T-cell (primary cell): Measurements from ENCODE around the gene PWP1. TPM values are rescaled to one million over a fixed set of nuclear protein-coding genes. Genes with fewer than 3 reads are reported as not detected.
A peak's percentile ranks its signal among the peaks of the same experiment; 100 is the strongest.
"Not testable (repeated sequence)": the region's sequence is repeated elsewhere in the genome, so short reads cannot be mapped to it uniquely, and the experiment has no call there.

Source experiments
- ATAC-seq, 4 experiments: fragments of 200-7000 bp in 3 of 4; fragments of 150-1000 bp in 1 of 4; cut with Tn5 transposase; replicated peaks in 1 of 4; 1 replicate in 3 of 4; 2 replicates in 1 of 4; pipeline ENCODE4 v1.10.0; 2021; ENCODE audit warnings: moderate library complexity in 3 of 4, mild to moderate bottlenecking in 2 of 4, moderate number of reproducible peaks in 1 of 4
- CTCF ChIA-PET, 2 donors: fragments of 300-600 bp; sonication (Branson Sonifier 250); formaldehyde crosslinking; loops; one replicate each; lab custom pipeline; 2022; ENCODE audit warnings: antibody characterized with exemption in 2 of 2; lab: Charles Lee
- POLR2A ChIA-PET, 2 donors: fragments of 300-600 bp; sonication (Branson Sonifier 250); formaldehyde crosslinking; loops; one replicate each; lab custom pipeline; 2022; ENCODE audit warnings: antibody characterized with exemption in 2 of 2; lab: Charles Lee
- DNase-seq, 35 experiments: peaks; one replicate each; pipeline versions ENCODE4 v3.0.0 to v3.0.0-alpha.2; 2013 to 2023
- H3K27ac ChIP-seq: one replicate; pipeline ENCODE4 v1.5.1; 2013; ENCODE audit warnings: low read length
- H3K27me3 ChIP-seq, 2 experiments: replicated peaks in 1 of 2; 1 replicate in 1 of 2; 2 replicates in 1 of 2; pipeline versions ENCODE4 v1.6.1 to v1.7.0; 2013; ENCODE audit warnings: low read length in 1 of 2, mixed read lengths in 1 of 2; ENCODE audit not compliant: control insufficient read depth in 2 of 2, insufficient read depth in 2 of 2; ENCODE audit errors: extremely low read depth in 1 of 2
- H3K36me3 ChIP-seq, 2 donors: 1 replicate in 1 of 2; 2 replicates in 1 of 2; pipeline versions ENCODE4 v1.6.1 to v1.7.0; 2013; ENCODE audit warnings: low read length in 1 of 2; ENCODE audit not compliant: control insufficient read depth in 2 of 2, insufficient read depth in 1 of 2; ENCODE audit errors: extremely low read depth in 1 of 2
- H3K4me1 ChIP-seq, 2 experiments: 1 replicate in 1 of 2; 2 replicates in 1 of 2; pipeline versions ENCODE4 v1.6.1 to v1.7.0; 2013; ENCODE audit warnings: low read length in 2 of 2, mixed read lengths in 1 of 2; ENCODE audit not compliant: insufficient read depth in 2 of 2, control insufficient read depth in 1 of 2; ENCODE audit errors: extremely low read depth in 1 of 2
- H3K4me3 ChIP-seq, 2 donors: 1 replicate in 1 of 2; 2 replicates in 1 of 2; pipeline versions ENCODE4 v1.5.1 to v1.7.0; 2013; ENCODE audit warnings: mild to moderate bottlenecking in 2 of 2, low read length in 1 of 2, moderate library complexity in 1 of 2; ENCODE audit not compliant: control insufficient read depth in 1 of 2; ENCODE audit errors: extremely low read depth in 1 of 2
- H3K9me3 ChIP-seq: 2 replicates; pipeline ENCODE4 v1.7.0; 2013
- H3K27ac Mint-ChIP-seq, 2 donors: one replicate each; pipeline ENCODE4 v1.8.0; 2020 to 2021; ENCODE audit warnings: mild to moderate bottlenecking in 2 of 2, mixed read lengths in 2 of 2
- H3K27me3 Mint-ChIP-seq, 2 donors: one replicate each; pipeline ENCODE4 v1.8.0; 2021 to 2022; ENCODE audit warnings: mixed read lengths in 2 of 2
- H3K36me3 Mint-ChIP-seq: one replicate; pipeline ENCODE4 v1.8.0; 2021; ENCODE audit warnings: mixed read lengths
- H3K4me1 Mint-ChIP-seq, 3 donors: one replicate each; pipeline ENCODE4 v1.8.0; 2020 to 2022; ENCODE audit warnings: mixed read lengths in 3 of 3, mild to moderate bottlenecking in 1 of 3
- H3K4me3 Mint-ChIP-seq, 3 donors: one replicate each; pipeline ENCODE4 v1.8.0; 2020 to 2022; ENCODE audit warnings: mild to moderate bottlenecking in 3 of 3, mixed read lengths in 3 of 3, moderate library complexity in 3 of 3
- H3K9me3 Mint-ChIP-seq, 3 donors: one replicate each; pipeline ENCODE4 v1.8.0; 2020 to 2022; ENCODE audit warnings: mixed read lengths in 3 of 3
- WGBS: methylation state at CpG from one replicate; pipeline ENCODE4 v1.1.5; 2013; ENCODE audit warnings: missing lambda C conversion rate; ENCODE audit not compliant: insufficient coverage; 5-methylcytosine and 5-hydroxymethylcytosine counted together
- total RNA-seq, 35 experiments: library from RNA in 6 of 35; stranded (reverse) in 6 of 35; fragments of 120-200 nt in 1 of 35; gene quantifications; one replicate each; pipeline versions ENCODE4 v1.2.1 to v1.2.4 and lab custom pipeline; 2013 to 2026

PWP1 gene
- total RNA-seq, 5 donors from 2014 or later (not counting 1 experiment from before 2014, with no cell fraction given), result 22.1 to 36.9 (median 28.5) TPM

- WGBS, result no CpG with 5 or more reads among the region's 1 CpG
- no peak overlapping the region for H3K27ac Mint-ChIP-seq
- peaks cover 36% of the 10 kb centered on the region for H3K36me3 Mint-ChIP-seq
Measured at GRCh38 chr12:107718606-107719005, 33.0 kb downstream of the PWP1 start.

DNA sequence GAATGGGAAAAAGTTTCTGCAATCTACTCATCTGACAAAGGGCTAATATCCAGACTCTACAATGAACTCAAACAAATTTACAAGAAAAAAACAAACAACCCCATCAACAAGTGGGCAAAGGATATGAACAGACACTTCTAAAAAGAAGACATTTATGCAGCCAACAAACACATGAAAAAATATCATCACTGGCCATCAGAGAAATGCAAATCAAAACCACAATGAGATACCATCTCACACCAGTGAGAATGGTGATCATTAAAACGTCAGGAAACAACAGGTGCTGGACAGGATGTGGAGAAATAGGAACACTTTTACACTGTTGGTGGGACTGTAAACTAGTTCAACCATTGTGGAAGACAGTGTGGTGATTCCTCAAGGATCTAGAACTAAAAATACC, 41.7 kb downstream of the PWP1 start:
- not testable (repeated sequence) for H3K36me3 Mint-ChIP-seq

More at GRCh38 chr12:107718606-107719005, 33.0 kb downstream of the PWP1 start:
- no peaks in the 10 kb centered on the region for H3K27me3 Mint-ChIP-seq
- H3K4me3 Mint-ChIP-seq, result no peak overlapping the region
- Histone ChIP-seq H3K9me3 (no peaks in the 10 kb centered on the region), H3K4me3 (no peak overlapping the region), H3K36me3 (peaks cover 0 to 15% of the 10 kb centered on the region in 2 donors), H3K27ac (no peak overlapping the region), H3K27me3 (no peaks in the 10 kb centered on the region), H3K4me1 (no peaks in the 10 kb centered on the region)
- H3K9me3 Mint-ChIP-seq, result peaks cover 0 to 5% (median 4%) of the 10 kb centered on the region in 3 donors
- ATAC-seq, result no peak
- ChIA-PET POLR2A (no interaction called here), CTCF (no interaction called here)
- H3K4me1 Mint-ChIP-seq, result no peaks in the 10 kb centered on the region
- DNase-seq, result no peak

GRCh38 chr12:107727742-107728141, 42.1 kb downstream of the PWP1 start:
- H3K27me3 Mint-ChIP-seq, H3K27me3 ChIP-seq, H3K27ac Mint-ChIP-seq, H3K4me1 Mint-ChIP-seq, H3K4me3 ChIP-seq, H3K36me3 Mint-ChIP-seq, DNase-seq, H3K4me3 Mint-ChIP-seq, CTCF ChIA-PET, H3K27ac ChIP-seq, H3K9me3 Mint-ChIP-seq, H3K36me3 ChIP-seq, H3K9me3 ChIP-seq, H3K4me1 ChIP-seq, POLR2A ChIA-PET, ATAC-seq: not testable (repeated sequence)
- WGBS, result no CpG with 5 or more reads among the region's 1 CpG

More for the DNA sequence above, 41.7 kb downstream of the PWP1 start:
- H3K4me1 ChIP-seq, H3K4me1 Mint-ChIP-seq, CTCF ChIA-PET, H3K4me3 Mint-ChIP-seq, ATAC-seq, H3K27ac Mint-ChIP-seq, DNase-seq, H3K9me3 Mint-ChIP-seq, POLR2A ChIA-PET, H3K4me3 ChIP-seq, H3K27ac ChIP-seq, H3K36me3 ChIP-seq, H3K9me3 ChIP-seq, H3K27me3 Mint-ChIP-seq, H3K27me3 ChIP-seq: not testable (repeated sequence)
- no CpG with 5 or more reads among the region's 1 CpG for WGBS

DNA sequence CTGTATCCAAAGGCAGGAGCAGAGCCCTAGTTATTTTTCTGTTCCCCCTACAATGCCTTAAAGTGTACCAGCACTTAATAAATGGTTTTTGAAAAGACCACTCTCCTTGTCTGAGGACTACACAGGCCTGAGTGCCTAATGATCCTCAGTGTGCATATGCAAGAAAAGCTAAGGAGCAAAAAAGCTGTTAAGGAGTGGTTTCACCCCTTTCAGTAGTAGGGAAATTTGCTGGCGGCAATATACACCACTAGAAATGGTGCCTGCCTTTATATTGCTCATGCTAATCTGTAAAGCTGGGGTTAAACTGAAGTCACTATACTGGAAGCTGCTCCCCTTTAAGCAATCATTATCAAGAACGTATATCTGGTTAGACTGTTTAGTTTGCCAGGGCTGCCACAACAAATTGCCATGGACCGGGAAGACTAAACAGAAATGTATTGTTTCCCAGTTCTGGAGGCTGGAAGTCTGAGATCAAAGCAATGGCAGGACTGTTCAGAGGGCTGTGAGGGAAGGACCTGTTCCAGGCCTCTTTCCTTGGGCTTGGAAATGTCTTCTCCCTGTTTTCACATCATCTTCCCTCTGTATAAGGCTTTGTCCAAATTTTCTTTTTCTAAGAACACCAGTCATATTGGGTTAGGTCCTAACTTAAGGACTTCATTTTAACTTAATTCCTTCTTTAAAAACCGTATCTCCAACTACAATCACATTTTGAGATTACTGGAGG, 45.2 kb downstream of the PWP1 start:
- H3K4me1 Mint-ChIP-seq, result no peaks in the 10 kb centered on the region
- Histone ChIP-seq H3K9me3 (no peaks in the 10 kb centered on the region), H3K27ac (no peak overlapping the region), H3K27me3 (no peaks in the 10 kb centered on the region), H3K36me3 (peaks cover 0 to 22% of the 10 kb centered on the region in 2 donors), H3K4me3 (no peak overlapping the region), H3K4me1 (no peaks in the 10 kb centered on the region)
- no peaks in the 10 kb centered on the region for H3K9me3 Mint-ChIP-seq
- H3K36me3 Mint-ChIP-seq, result peaks cover 20% of the 10 kb centered on the region
- no peak for DNase-seq
- H3K27me3 Mint-ChIP-seq, result no peaks in the 10 kb centered on the region
- no peak overlapping the region for H3K4me3 Mint-ChIP-seq
- no peak overlapping the region for H3K27ac Mint-ChIP-seq
- CTCF ChIA-PET, result no interaction called here
- no peak for ATAC-seq
- 100% methylated on average over 2 of the region's 4 CpGs for WGBS
- POLR2A ChIA-PET, result no interaction called here

DNA sequence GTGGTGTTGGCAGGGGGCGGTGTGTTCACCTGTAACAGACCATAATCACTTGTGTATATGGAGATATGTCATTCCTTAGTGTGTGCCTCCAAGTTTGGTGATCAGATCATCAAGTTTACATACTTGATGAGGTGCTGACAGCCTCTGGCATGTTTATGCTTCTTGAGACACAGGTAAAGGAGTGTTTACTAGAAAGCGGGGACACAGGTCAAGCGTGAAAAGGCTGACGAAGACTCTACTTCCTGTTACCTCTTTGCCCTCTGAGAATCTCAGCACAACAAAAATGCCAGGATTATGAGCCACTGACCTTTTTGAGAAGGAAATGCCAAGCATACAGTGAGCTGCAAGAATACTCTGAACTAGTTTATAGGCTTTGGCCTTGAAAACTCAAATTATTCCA, 45.8 kb downstream of the PWP1 start:
- ChIA-PET CTCF (no interaction called here), POLR2A (no interaction called here)
- Histone ChIP-seq H3K36me3 (peaks cover 0 to 28% of the 10 kb centered on the region in 2 donors), H3K9me3 (no peaks in the 10 kb centered on the region), H3K27me3 (no peaks in the 10 kb centered on the region), H3K4me3 (no peak overlapping the region), H3K27ac (no peak overlapping the region), H3K4me1 (no peaks in the 10 kb centered on the region)
- DNase-seq, result peak in 1 of 35 experiments; percentile 1
- no peak overlapping the region for H3K27ac Mint-ChIP-seq
- peaks cover 0 to 3% (median 0%) of the 10 kb centered on the region in 3 donors for H3K4me1 Mint-ChIP-seq
- no peak for ATAC-seq
- peaks cover 25% of the 10 kb centered on the region for H3K36me3 Mint-ChIP-seq
- no peak overlapping the region for H3K4me3 Mint-ChIP-seq
- 80% methylated on average over 1 of the region's 4 CpGs for WGBS
- no peaks in the 10 kb centered on the region for H3K9me3 Mint-ChIP-seq
- H3K27me3 Mint-ChIP-seq, result no peaks in the 10 kb centered on the region

DNA sequence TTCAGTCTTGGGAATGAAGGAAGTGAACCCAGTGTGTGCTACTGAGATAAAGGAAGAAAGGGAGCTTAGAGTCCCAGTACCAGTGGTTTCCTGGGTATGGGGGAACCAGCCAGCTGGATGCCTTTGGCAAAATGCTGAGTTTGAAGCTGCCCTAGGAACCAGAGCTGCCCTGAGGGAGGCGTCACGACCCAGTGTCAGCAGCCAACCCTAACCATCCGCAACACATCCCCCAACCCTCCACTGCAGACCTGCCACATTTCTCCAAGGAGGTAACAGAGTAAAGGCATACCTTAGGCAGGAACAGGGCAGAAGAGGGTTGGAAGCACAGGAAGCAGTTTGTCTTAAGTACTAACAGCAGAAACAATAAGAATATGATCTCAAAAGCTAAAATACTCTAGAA, 46.8 kb downstream of the PWP1 start:
- H3K27ac ChIP-seq, result no peak overlapping the region
- no peaks in the 10 kb centered on the region for H3K27me3 Mint-ChIP-seq

More for the DNA sequence above, 46.8 kb downstream of the PWP1 start:
- DNase-seq, result no peak
- H3K4me1 Mint-ChIP-seq, result peaks cover 2 to 12% (median 8%) of the 10 kb centered on the region in 3 donors
- H3K27me3 ChIP-seq, result no peaks in the 10 kb centered on the region
- no peaks in the 10 kb centered on the region for H3K9me3 Mint-ChIP-seq
- H3K36me3 Mint-ChIP-seq, result peaks cover 35% of the 10 kb centered on the region
- ChIA-PET CTCF (no interaction called here), POLR2A (no interaction called here)
- no peaks in the 10 kb centered on the region for H3K4me1 ChIP-seq
- peaks cover 0 to 36% of the 10 kb centered on the region in 2 donors for H3K36me3 ChIP-seq
- ATAC-seq, result no peak
- H3K4me3 Mint-ChIP-seq, result no peak overlapping the region
- no peak overlapping the region for H3K4me3 ChIP-seq
- WGBS, result no CpG with 5 or more reads among the region's 3 CpGs
- H3K9me3 ChIP-seq, result no peaks in the 10 kb centered on the region
- no peak overlapping the region for H3K27ac Mint-ChIP-seq
